ENCODE results near the gene C11orf71. TPM values are rescaled to one million over a fixed set of nuclear protein-coding genes. Genes with fewer than 3 reads are reported as not detected.

The C11orf71 gene
- total RNA-seq, 1 experiment from 2014 or later = 7.1 TPM

- H3K27ac ChIP-seq (ENCODE audit: low read length) = no peak overlapping the region
- DNase-seq = no peak
- H3K9ac ChIP-seq (ENCODE audit: low read length) = no peak overlapping the region
- H4K20me1 ChIP-seq (ENCODE audit: insufficient read depth, low read depth, low read length) = no peaks in the 10 kb centered on the region
- no peaks in the 10 kb centered on the region for H3K79me2 ChIP-seq (ENCODE audit: low read length)
- no peaks in the 10 kb centered on the region for H3K4me1 ChIP-seq (ENCODE audit: low read length)
- no peaks in the 10 kb centered on the region for H3K36me3 ChIP-seq (ENCODE audit: insufficient read depth, low read length)
- H3K4me2 ChIP-seq (ENCODE audit: low read depth, low read length, poor library complexity, severe bottlenecking) = no peak overlapping the region
- no peaks in the 10 kb centered on the region for H3K9me2 ChIP-seq (replicated peaks; ENCODE audit: insufficient read depth, low read length)
- no peaks in the 10 kb centered on the region for H3K27me3 ChIP-seq (ENCODE audit: low read length)
- H2AFZ ChIP-seq (ENCODE audit: low read length) = no peak overlapping the region
- no peaks in the 10 kb centered on the region for H3K9me3 ChIP-seq (ENCODE audit: low read length)
- H3K4me3 ChIP-seq (ENCODE audit: low read length) = no peak overlapping the region
Observed at GRCh38 chr11:114362326-114362725, 38.0 kb downstream of the C11orf71 start.

GRCh38 chr11:114359342-114359741, 41.0 kb downstream of the C11orf71 start:
- H3K4me3 ChIP-seq (ENCODE audit: low read length) = no peak overlapping the region
- H3K27me3 ChIP-seq (ENCODE audit: low read length) = no peaks in the 10 kb centered on the region
- DNase-seq = no peak
- H3K4me1 ChIP-seq (ENCODE audit: low read length) = no peaks in the 10 kb centered on the region
- H4K20me1 ChIP-seq (ENCODE audit: insufficient read depth, low read depth, low read length) = no peaks in the 10 kb centered on the region
- H2AFZ ChIP-seq (ENCODE audit: low read length) = no peak overlapping the region
- H3K79me2 ChIP-seq (ENCODE audit: low read length) = no peaks in the 10 kb centered on the region
- H3K9ac ChIP-seq (ENCODE audit: low read length) = no peak overlapping the region
- H3K9me3 ChIP-seq (ENCODE audit: low read length) = no peaks in the 10 kb centered on the region
- H3K27ac ChIP-seq (ENCODE audit: low read length) = no peak overlapping the region
- no peaks in the 10 kb centered on the region for H3K36me3 ChIP-seq (ENCODE audit: insufficient read depth, low read length)
- no peaks in the 10 kb centered on the region for H3K9me2 ChIP-seq (replicated peaks; ENCODE audit: insufficient read depth, low read length)
- H3K4me2 ChIP-seq (ENCODE audit: low read depth, low read length, poor library complexity, severe bottlenecking) = no peak overlapping the region

DNA sequence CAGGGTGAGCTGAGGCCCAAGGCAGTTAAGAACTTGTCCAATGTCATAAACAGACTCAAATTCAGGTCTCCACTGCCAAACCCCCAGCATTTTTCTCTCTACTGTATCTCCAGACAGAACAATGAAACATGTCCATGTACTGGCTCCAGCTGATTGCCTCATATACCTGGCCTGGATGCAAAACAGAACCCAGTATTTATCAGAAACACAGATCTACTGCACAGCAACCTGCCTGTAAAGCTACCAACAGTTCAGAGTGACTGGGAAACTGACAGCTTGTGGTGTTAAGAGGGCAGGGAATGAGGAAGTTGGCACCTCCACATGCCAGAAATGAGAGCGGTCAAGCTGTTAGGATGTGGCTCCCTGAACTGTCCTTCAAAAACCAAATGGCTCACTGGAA, 41.6 kb downstream of the C11orf71 start:
- Histone ChIP-seq H3K36me3 (ENCODE audit: insufficient read depth, low read length) (no peaks in the 10 kb centered on the region), H4K20me1 (ENCODE audit: insufficient read depth, low read depth, low read length) (no peaks in the 10 kb centered on the region), H3K27ac (ENCODE audit: low read length) (no peak overlapping the region), H3K9ac (ENCODE audit: low read length) (no peak overlapping the region), H3K4me2 (ENCODE audit: low read depth, low read length, poor library complexity, severe bottlenecking) (no peak overlapping the region), H3K4me3 (ENCODE audit: low read length) (no peak overlapping the region), H3K9me2 (replicated peaks; ENCODE audit: insufficient read depth, low read length) (no peaks in the 10 kb centered on the region), H3K27me3 (ENCODE audit: low read length) (no peaks in the 10 kb centered on the region), H3K79me2 (ENCODE audit: low read length) (no peaks in the 10 kb centered on the region), H3K9me3 (ENCODE audit: low read length) (no peaks in the 10 kb centered on the region), H3K4me1 (ENCODE audit: low read length) (no peaks in the 10 kb centered on the region), H2AFZ (ENCODE audit: low read length) (no peak overlapping the region)
- no peak for DNase-seq

- Histone ChIP-seq H3K4me1 (ENCODE audit: low read length) (no peaks in the 10 kb centered on the region), H3K79me2 (ENCODE audit: low read length) (no peaks in the 10 kb centered on the region), H3K4me2 (ENCODE audit: low read depth, low read length, poor library complexity, severe bottlenecking) (no peak overlapping the region), H3K9ac (ENCODE audit: low read length) (no peak overlapping the region), H2AFZ (ENCODE audit: low read length) (no peak overlapping the region), H3K9me2 (replicated peaks; ENCODE audit: insufficient read depth, low read length) (no peaks in the 10 kb centered on the region), H3K27me3 (ENCODE audit: low read length) (no peaks in the 10 kb centered on the region), H4K20me1 (ENCODE audit: insufficient read depth, low read depth, low read length) (no peaks in the 10 kb centered on the region), H3K27ac (ENCODE audit: low read length) (no peak overlapping the region), H3K36me3 (ENCODE audit: insufficient read depth, low read length) (no peaks in the 10 kb centered on the region), H3K9me3 (ENCODE audit: low read length) (no peaks in the 10 kb centered on the region), H3K4me3 (ENCODE audit: low read length) (no peak overlapping the region)
- DNase-seq = no peak
Observed at GRCh38 chr11:114354076-114354475, 46.2 kb downstream of the C11orf71 start.

GRCh38 chr11:114353443-114353842, 46.9 kb downstream of the C11orf71 start:
- no peak for DNase-seq

DNA sequence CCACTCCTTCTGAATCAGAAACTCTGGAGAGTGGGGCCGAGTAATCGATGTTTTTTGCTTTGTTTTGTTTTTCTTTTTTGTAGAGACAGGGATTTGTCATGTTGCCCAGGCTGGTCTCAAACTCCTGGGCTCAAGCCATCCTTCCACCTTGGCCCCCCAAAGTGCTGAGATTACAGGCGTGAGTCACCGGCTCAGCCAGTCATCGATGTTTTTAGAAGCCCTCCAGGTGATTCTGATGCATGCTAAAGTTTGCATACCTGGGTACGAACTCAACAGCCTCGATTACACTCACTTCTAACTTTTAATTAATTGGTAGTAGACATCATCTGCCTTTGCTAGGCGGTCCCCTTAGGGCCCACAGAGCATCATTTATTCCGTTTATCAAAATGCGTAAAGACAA, 50.3 kb downstream of the C11orf71 start:
- Histone ChIP-seq H4K20me1 (ENCODE audit: insufficient read depth, low read depth, low read length) (no peaks in the 10 kb centered on the region), H3K27me3 (ENCODE audit: low read length) (no peaks in the 10 kb centered on the region)

More at GRCh38 chr11:114353443-114353842, 46.9 kb downstream of the C11orf71 start:
- H3K9me3 ChIP-seq (ENCODE audit: low read length) = no peaks in the 10 kb centered on the region
- H3K36me3 ChIP-seq (ENCODE audit: insufficient read depth, low read length) = no peaks in the 10 kb centered on the region
- H3K9ac ChIP-seq (ENCODE audit: low read length) = no peak overlapping the region
- no peak overlapping the region for H3K4me2 ChIP-seq (ENCODE audit: low read depth, low read length, poor library complexity, severe bottlenecking)
- H3K9me2 ChIP-seq (replicated peaks; ENCODE audit: insufficient read depth, low read length) = no peaks in the 10 kb centered on the region
- H3K4me1 ChIP-seq (ENCODE audit: low read length) = no peaks in the 10 kb centered on the region
- H3K27me3 ChIP-seq (ENCODE audit: low read length) = no peaks in the 10 kb centered on the region
- no peak overlapping the region for H3K4me3 ChIP-seq (ENCODE audit: low read length)
- H3K27ac ChIP-seq (ENCODE audit: low read length) = no peak overlapping the region
- no peaks in the 10 kb centered on the region for H4K20me1 ChIP-seq (ENCODE audit: insufficient read depth, low read depth, low read length)
- no peak overlapping the region for H2AFZ ChIP-seq (ENCODE audit: low read length)
- H3K79me2 ChIP-seq (ENCODE audit: low read length) = no peaks in the 10 kb centered on the region

More for the DNA sequence above, 50.3 kb downstream of the C11orf71 start:
- H3K36me3 ChIP-seq (ENCODE audit: insufficient read depth, low read length) = no peaks in the 10 kb centered on the region
- H3K27ac ChIP-seq (ENCODE audit: low read length) = no peak overlapping the region
- H3K4me2 ChIP-seq (ENCODE audit: low read depth, low read length, poor library complexity, severe bottlenecking) = no peak overlapping the region
- no peak overlapping the region for H3K4me3 ChIP-seq (ENCODE audit: low read length)
- no peak for DNase-seq
- H3K4me1 ChIP-seq (ENCODE audit: low read length) = no peaks in the 10 kb centered on the region
- no peaks in the 10 kb centered on the region for H3K79me2 ChIP-seq (ENCODE audit: low read length)
- no peaks in the 10 kb centered on the region for H3K9me3 ChIP-seq (ENCODE audit: low read length)
- no peak overlapping the region for H3K9ac ChIP-seq (ENCODE audit: low read length)
- no peak overlapping the region for H2AFZ ChIP-seq (ENCODE audit: low read length)
- no peaks in the 10 kb centered on the region for H3K9me2 ChIP-seq (replicated peaks; ENCODE audit: insufficient read depth, low read length)

Other genes with a start within 250 kb of the C11orf71 start
- gene NNMT, start 104.1 kb downstream of the C11orf71 start, total RNA-seq (2014; rRNA removed; shearing (Covaris generic); ENCODE audit: low replicate concordance) = not detected in 2 replicates
- 7.6 and 10.5 TPM in 2 replicates for gene RBM7, start 155 bp upstream of the C11orf71 start, total RNA-seq (2014; rRNA removed; shearing (Covaris generic); ENCODE audit: low replicate concordance)
- 30.4 and 35.2 TPM in 2 replicates for gene REXO2, start 39.0 kb upstream of the C11orf71 start, total RNA-seq (2014; rRNA removed; shearing (Covaris generic); ENCODE audit: low replicate concordance)
- gene NXPE1, start 159.4 kb upstream of the C11orf71 start, total RNA-seq (2014; rRNA removed; shearing (Covaris generic); ENCODE audit: low replicate concordance) = not detected in 2 replicates
- gene NXPE4, start 195.3 kb upstream of the C11orf71 start, total RNA-seq (2014; rRNA removed; shearing (Covaris generic); ENCODE audit: low replicate concordance) = not detected in 2 replicates

Data from Karpas-422 (cell line).